ENCODE results near the gene SEMA5A. TPM values are rescaled to one million over a fixed set of nuclear protein-coding genes. Genes with fewer than 3 reads are reported as not detected.

Gene SEMA5A
- total RNA-seq, 1 donor from 2014 or later, result 38.9 TPM

GRCh38 chr5:9473624-9474023 lies 72.3 kb downstream of the SEMA5A start:
- Histone ChIP-seq H3K27me3 (no peaks in the 10 kb centered on the region), H3K27ac (no peak overlapping the region), H3K4me1 (no peaks in the 10 kb centered on the region), H3K4me3 (no peak overlapping the region), H3K36me3 (no peaks in the 10 kb centered on the region), H3K9me3 (peaks cover 9% of the 10 kb centered on the region)
- intact Hi-C loops (cut with DNase I), result no loop called here
- TF ChIP-seq, protein P1, sequence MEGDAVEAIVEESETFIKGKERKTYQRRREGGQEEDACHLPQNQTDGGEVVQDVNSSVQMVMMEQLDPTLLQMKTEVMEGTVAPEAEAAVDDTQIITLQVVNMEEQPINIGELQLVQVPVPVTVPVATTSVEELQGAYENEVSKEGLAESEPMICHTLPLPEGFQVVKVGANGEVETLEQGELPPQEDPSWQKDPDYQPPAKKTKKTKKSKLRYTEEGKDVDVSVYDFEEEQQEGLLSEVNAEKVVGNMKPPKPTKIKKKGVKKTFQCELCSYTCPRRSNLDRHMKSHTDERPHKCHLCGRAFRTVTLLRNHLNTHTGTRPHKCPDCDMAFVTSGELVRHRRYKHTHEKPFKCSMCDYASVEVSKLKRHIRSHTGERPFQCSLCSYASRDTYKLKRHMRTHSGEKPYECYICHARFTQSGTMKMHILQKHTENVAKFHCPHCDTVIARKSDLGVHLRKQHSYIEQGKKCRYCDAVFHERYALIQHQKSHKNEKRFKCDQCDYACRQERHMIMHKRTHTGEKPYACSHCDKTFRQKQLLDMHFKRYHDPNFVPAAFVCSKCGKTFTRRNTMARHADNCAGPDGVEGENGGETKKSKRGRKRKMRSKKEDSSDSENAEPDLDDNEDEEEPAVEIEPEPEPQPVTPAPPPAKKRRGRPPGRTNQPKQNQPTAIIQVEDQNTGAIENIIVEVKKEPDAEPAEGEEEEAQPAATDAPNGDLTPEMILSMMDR (IDR thresholded peaks at IDR 0.05), result no peak
- ATAC-seq (no peak), DNase-seq (no peak)

GRCh38 chr5:9470410-9470809 lies 75.5 kb downstream of the SEMA5A start:
- no peaks in the 10 kb centered on the region for H3K36me3 ChIP-seq
- H3K9me3 ChIP-seq, result no peaks in the 10 kb centered on the region
- intact Hi-C loops (cut with DNase I), result no loop called here
- DNase-seq, result no peak
- H3K27ac ChIP-seq, result no peak overlapping the region
- TF ChIP-seq, protein P1 (IDR thresholded peaks at IDR 0.05), result no peak
- no peak for ATAC-seq
- H3K27me3 ChIP-seq, result no peaks in the 10 kb centered on the region
- no peaks in the 10 kb centered on the region for H3K4me1 ChIP-seq
- H3K4me3 ChIP-seq, result no peak overlapping the region

DNA sequence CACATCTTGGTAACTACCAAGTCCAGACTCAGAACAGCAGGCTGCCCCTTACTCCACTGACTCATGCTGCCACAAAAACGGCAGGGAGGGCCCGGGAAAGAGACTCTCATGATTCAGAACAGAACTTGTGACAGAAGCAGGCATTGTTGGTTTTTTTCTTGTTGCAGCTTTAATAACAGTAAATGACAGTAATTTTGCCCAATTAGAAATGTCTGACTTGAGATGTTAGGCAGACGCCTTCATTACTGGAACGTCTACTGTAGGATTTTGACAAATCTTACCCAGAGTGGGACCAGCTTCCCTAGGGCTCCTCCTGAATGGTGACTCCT lies 77.9 kb downstream of the SEMA5A start:
- no peak for DNase-seq
- H3K4me3 ChIP-seq, result no peak overlapping the region
- H3K4me1 ChIP-seq, result no peaks in the 10 kb centered on the region
- TF ChIP-seq, protein P1 (IDR thresholded peaks at IDR 0.05), result no peak
- no peaks in the 10 kb centered on the region for H3K9me3 ChIP-seq
- no peak for ATAC-seq
- no peak overlapping the region for H3K27ac ChIP-seq
- H3K27me3 ChIP-seq, result no peaks in the 10 kb centered on the region
- H3K36me3 ChIP-seq, result no peaks in the 10 kb centered on the region
- intact Hi-C loops (cut with DNase I), result no loop called here

DNA sequence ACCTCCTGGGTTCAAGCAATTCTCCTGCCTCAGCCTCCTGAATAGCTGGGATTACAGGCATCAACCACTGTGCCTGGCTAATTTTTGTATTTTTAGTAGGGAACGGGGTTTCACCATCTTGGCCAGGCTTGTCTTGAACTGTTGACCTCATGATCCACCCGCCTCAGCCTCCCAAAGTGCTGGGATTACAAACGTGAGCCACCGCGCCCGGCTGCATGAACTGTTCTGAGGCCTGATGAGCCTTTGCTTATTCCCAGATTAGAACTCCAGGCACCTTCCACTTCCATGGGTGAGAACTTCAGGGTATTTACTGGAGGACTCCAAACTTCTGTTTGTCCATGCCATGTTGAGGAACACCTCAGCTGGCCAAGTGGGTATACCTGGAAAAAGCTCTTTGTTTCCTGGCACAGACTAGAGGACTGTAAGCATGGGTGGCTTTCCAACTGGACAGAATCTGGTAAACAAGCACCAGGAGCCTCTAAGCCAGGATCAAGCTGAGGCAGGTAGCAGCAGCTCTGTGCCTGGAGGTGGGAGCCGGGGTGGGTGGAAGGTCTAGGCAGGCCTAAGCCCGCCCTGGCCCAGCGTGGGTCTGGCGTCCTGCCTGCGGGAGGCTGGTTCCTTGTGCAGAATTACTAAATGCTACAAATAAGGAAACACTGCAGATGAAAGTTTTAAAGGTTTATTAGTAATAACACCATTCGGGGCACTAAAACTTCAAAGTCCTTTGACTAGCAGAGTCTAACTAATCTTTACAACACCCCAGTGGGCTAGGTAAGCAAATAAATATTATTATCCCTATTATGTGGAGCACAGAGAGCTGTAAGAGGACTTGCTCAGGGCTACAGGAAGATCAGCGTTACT lies 78.4 kb downstream of the SEMA5A start:
- ATAC-seq (no peak), DNase-seq (peak; percentile 40)
- TF ChIP-seq, protein P1 (IDR thresholded peaks at IDR 0.05), result no peak
- intact Hi-C loops (cut with DNase I), result no loop called here
- H3K27me3 ChIP-seq, result no peaks in the 10 kb centered on the region
- no peak overlapping the region for H3K4me3 ChIP-seq
- H3K4me1 ChIP-seq, result no peaks in the 10 kb centered on the region
- no peaks in the 10 kb centered on the region for H3K36me3 ChIP-seq
- H3K27ac ChIP-seq, result no peak overlapping the region
- H3K9me3 ChIP-seq, result no peaks in the 10 kb centered on the region

DNA sequence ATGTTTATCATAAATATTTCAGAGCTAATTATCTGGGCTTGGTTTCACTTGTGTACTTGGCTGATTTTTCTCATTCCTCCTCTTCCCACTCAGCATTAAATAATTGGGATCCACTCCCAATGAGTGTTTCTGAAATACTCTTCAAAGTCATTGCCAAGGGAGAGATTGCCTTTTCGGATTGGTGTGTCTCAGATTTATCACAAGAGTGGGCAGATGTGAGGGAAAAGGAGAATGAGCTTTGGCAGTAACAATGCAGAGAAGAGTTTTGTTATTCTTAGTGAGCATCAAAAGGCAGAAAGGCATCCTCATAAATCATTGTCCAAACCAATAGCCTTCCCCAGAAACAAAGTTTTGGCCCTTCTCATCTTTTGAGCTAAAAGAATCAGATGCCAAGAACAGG lies 79.2 kb downstream of the SEMA5A start:
- H3K4me1 ChIP-seq, result no peaks in the 10 kb centered on the region
- DNase-seq (no peak), ATAC-seq (no peak)
- TF ChIP-seq, protein P1 (IDR thresholded peaks at IDR 0.05), result no peak
- H3K36me3 ChIP-seq, result no peaks in the 10 kb centered on the region
- H3K9me3 ChIP-seq, result no peaks in the 10 kb centered on the region
- no peaks in the 10 kb centered on the region for H3K27me3 ChIP-seq
- H3K4me3 ChIP-seq, result no peak overlapping the region
- intact Hi-C loops (cut with DNase I), result no loop called here
- H3K27ac ChIP-seq, result no peak overlapping the region
